ENCODE measurements around the gene PPP2R1B.
"Not testable (repeated sequence)": the region's sequence is repeated elsewhere in the genome, so short reads cannot be mapped to it uniquely, and the experiment has no call there.

Gene PPP2R1B

GRCh38 chr11:111782109-111782741 is 16.0 kb upstream of the PPP2R1B start:
- DNase-seq (ENCODE audit: low read depth), result no peak

- DNase-seq (ENCODE audit: low read depth), result no peak
Measured at GRCh38 chr11:111779118-111779517, 12.9 kb upstream of the PPP2R1B start.

GRCh38 chr11:111778047-111778558 is 11.9 kb upstream of the PPP2R1B start:
- no peak for DNase-seq (ENCODE audit: low read depth)

- no peak for DNase-seq (ENCODE audit: low read depth)
Measured at GRCh38 chr11:111777094-111778046, 11.2 kb upstream of the PPP2R1B start.

GRCh38 chr11:111776398-111777093 is 10.4 kb upstream of the PPP2R1B start:
- no peak for DNase-seq (ENCODE audit: low read depth)

GRCh38 chr11:111774955-111775710 is 8.9 kb upstream of the PPP2R1B start:
- no peak for DNase-seq (ENCODE audit: low read depth)

- DNase-seq (ENCODE audit: low read depth), result no peak
Measured at GRCh38 chr11:111772535-111772934, 6.3 kb upstream of the PPP2R1B start.

GRCh38 chr11:111771205-111771604 is 5.0 kb upstream of the PPP2R1B start:
- not testable (repeated sequence) for DNase-seq (ENCODE audit: low read depth)

GRCh38 chr11:111770581-111771134 is 4.5 kb upstream of the PPP2R1B start:
- DNase-seq (ENCODE audit: low read depth), result no peak

- DNase-seq (ENCODE audit: low read depth), result no peak
Measured at GRCh38 chr11:111766834-111767142, 599 bp upstream of the PPP2R1B start.

GRCh38 chr11:111765320-111765983 is 737 bp downstream of the PPP2R1B start:
- no peak for DNase-seq (ENCODE audit: low read depth)

GRCh38 chr11:111764621-111765020 is 1.6 kb downstream of the PPP2R1B start:
- no peak for DNase-seq (ENCODE audit: low read depth)

GRCh38 chr11:111762981-111763643 is 3.1 kb downstream of the PPP2R1B start:
- DNase-seq (ENCODE audit: low read depth), result no peak

- no peak for DNase-seq (ENCODE audit: low read depth)
Measured at GRCh38 chr11:111762526-111762925, 3.7 kb downstream of the PPP2R1B start.

GRCh38 chr11:111761036-111761435 is 5.2 kb downstream of the PPP2R1B start:
- DNase-seq (ENCODE audit: low read depth), result no peak

- DNase-seq (ENCODE audit: low read depth), result no peak
Measured at GRCh38 chr11:111759778-111760407, 6.3 kb downstream of the PPP2R1B start.

GRCh38 chr11:111759376-111759775 is 6.8 kb downstream of the PPP2R1B start:
- no peak for DNase-seq (ENCODE audit: low read depth)

GRCh38 chr11:111756097-111756496 is 10.1 kb downstream of the PPP2R1B start:
- DNase-seq (ENCODE audit: low read depth), result no peak

- DNase-seq (ENCODE audit: low read depth), result no peak
Measured at GRCh38 chr11:111749646-111750045, 16.5 kb downstream of the PPP2R1B start.

Data from stimulated activated CD8-positive, alpha-beta memory T cell treated with anti-CD3 and anti-CD28 coated beads, Interleukin-12 subunit alpha, Interleukin-12 subunit beta, amount 100 ng/mL, for 4 hours (primary cell).